ENCODE measurements around the gene FAM170B. TPM values are rescaled to one million over a fixed set of nuclear protein-coding genes. Genes with fewer than 3 reads are reported as not detected.

FAM170B gene
- total RNA-seq, 1 donor from 2014 or later, result not detected

Other genes with a start within 250 kb of the FAM170B start
- not detected in 2 replicates for gene LRRC18, start 194.2 kb downstream of the FAM170B start, total RNA-seq
- gene VSTM4, start 18.5 kb downstream of the FAM170B start, total RNA-seq, result 0.07 and 0.10 TPM in 2 replicates
- gene TMEM273, start 54.4 kb upstream of the FAM170B start, total RNA-seq, result 11.1 and 11.2 TPM in 2 replicates
- not detected in 2 replicates for gene C10orf71, start 165.1 kb upstream of the FAM170B start, total RNA-seq